Measurements from ENCODE around the gene NUP54. TPM values are rescaled to one million over a fixed set of nuclear protein-coding genes. Genes with fewer than 3 reads are reported as not detected.

NUP54 gene
- total RNA-seq, 2 experiments from 2014 or later = 50.3 to 52.5 TPM

DNA sequence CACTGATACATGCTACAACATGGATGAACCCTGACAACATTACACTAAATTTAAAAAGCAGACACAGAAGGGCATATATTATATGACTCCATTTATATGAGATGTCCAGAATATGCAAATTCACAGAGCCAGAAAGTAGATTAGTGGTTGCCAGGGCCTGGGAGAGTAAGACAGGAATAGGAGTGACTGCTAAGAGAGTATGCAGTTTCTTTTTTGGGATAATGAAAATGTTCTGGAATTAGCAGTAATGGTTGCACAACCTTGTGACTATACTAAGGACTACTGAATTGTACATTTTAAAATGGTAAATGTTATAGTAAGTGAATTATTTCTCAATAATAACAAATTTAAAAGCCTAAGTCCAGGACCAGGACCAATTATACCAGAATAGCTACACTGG lies 29.5 kb upstream of the NUP54 start:
- no peak for DNase-seq
- POLR2A ChIA-PET = interaction anchor here (0.6 kb wide), 1 partner anchor 1029 kb away, joined by 3 read pairs; no protein-coding TSS in a partner anchor
- CTCF ChIA-PET = no interaction called here
- no peaks in the 10 kb centered on the region for H3K9me3 Mint-ChIP-seq
- H3K27me3 Mint-ChIP-seq = no peaks in the 10 kb centered on the region
- H3K4me1 Mint-ChIP-seq = no peaks in the 10 kb centered on the region
- no peak overlapping the region for H3K27ac Mint-ChIP-seq
- no peak overlapping the region for H3K4me3 Mint-ChIP-seq
- H3K36me3 Mint-ChIP-seq (ENCODE audit: low read depth) = peaks cover 8% of the 10 kb centered on the region

DNA sequence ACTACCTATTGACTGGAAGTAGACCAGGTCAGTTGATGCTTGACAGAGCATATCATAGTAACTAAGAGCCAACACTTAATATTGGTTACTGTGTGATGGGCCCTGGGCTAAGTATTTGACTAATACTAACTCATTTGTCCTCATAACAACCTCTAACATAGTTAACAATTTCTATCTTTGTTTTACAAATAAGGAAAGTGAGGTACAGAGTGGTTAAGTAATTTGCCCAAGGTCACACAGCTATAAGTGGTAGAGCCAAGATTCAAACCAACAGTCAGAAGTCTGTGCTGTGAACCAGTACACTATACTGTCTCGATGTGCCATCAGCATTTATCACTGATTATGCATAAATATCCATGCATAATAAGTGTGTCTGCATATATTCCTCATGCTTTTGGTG lies 27.1 kb upstream of the NUP54 start:
- Mint-ChIP-seq H3K4me1 (no peaks in the 10 kb centered on the region), H3K27ac (no peak overlapping the region), H3K36me3 (ENCODE audit: low read depth) (peaks cover 10% of the 10 kb centered on the region), H3K27me3 (no peaks in the 10 kb centered on the region), H3K4me3 (no peak overlapping the region), H3K9me3 (no peaks in the 10 kb centered on the region)
- ChIA-PET POLR2A (no interaction called here), CTCF (no interaction called here)
- DNase-seq = no peak

DNA sequence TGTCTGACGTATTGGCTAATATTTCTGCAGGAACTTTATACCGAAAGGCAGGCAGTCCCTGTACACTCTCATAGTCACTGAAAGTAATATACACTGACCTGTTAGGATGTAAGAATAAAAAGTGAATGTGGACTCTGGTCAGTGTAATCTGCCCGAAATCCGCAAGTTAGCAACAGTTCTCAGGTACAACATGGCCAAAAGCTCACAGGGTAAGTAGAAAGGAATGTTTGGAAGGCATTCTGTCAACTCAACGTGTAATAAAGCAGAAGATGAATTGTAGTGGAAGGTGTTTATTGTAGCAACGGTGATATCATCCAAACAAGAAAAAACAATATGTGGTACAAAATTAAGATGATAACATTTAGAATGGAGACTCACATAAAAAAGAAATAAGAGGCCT lies 26.0 kb upstream of the NUP54 start:
- H3K9me3 Mint-ChIP-seq = no peaks in the 10 kb centered on the region
- H3K27ac Mint-ChIP-seq = no peak overlapping the region
- peaks cover 13% of the 10 kb centered on the region for H3K36me3 Mint-ChIP-seq (ENCODE audit: low read depth)
- ChIA-PET POLR2A (no interaction called here), CTCF (no interaction called here)
- H3K4me1 Mint-ChIP-seq = no peaks in the 10 kb centered on the region
- no peak for DNase-seq
- no peak overlapping the region for H3K4me3 Mint-ChIP-seq
- no peaks in the 10 kb centered on the region for H3K27me3 Mint-ChIP-seq

DNA sequence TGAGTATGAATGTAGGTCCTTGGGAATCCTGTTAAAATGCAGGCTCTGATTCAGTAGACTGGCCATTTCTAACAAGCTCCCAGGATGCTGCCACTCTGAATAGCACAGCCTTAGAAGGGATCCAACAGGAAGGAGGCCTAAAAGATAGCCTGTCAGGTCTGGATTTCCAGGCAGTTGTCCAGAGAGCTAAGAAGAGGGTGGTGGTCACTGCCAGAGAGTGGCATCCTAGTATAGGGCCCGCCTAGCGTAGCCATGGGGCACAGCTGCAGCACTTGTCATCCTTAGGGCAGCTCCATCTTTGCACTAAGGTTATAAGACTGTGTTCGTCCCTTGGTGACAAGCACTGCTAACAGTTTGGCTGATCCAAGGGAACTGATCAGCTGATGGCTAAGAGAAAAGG lies 20.5 kb upstream of the NUP54 start:
- no peak for DNase-seq
- CTCF ChIA-PET = no interaction called here
- no peak overlapping the region for H3K27ac Mint-ChIP-seq

DNA sequence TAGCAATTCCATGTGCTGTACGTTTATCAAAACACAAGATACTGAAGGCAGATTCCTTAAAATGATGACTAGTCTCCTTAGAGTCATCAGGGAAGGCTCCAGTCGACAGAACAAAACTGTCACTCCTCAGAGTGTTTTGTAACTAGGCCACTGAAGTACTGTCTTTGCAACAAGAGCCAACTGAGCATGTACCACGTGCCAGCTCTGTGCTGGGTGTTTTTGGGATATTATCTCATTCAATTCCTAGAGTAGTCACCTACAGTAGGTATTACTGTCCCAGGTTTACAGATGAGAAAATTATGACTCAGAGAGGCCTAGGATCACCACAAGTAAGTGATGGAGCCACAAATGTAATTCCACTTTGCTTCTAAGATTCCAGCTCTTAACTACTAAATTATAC lies 18.3 kb upstream of the NUP54 start:
- Mint-ChIP-seq H3K4me1 (no peaks in the 10 kb centered on the region), H3K27ac (no peak overlapping the region), H3K36me3 (ENCODE audit: low read depth) (peaks cover 18% of the 10 kb centered on the region)

More for the DNA sequence above, 20.5 kb upstream of the NUP54 start:
- POLR2A ChIA-PET = no interaction called here
- no peak overlapping the region for H3K4me3 Mint-ChIP-seq
- peaks cover 18% of the 10 kb centered on the region for H3K36me3 Mint-ChIP-seq (ENCODE audit: low read depth)
- H3K9me3 Mint-ChIP-seq = no peaks in the 10 kb centered on the region
- H3K4me1 Mint-ChIP-seq = no peaks in the 10 kb centered on the region
- H3K27me3 Mint-ChIP-seq = no peaks in the 10 kb centered on the region

DNA sequence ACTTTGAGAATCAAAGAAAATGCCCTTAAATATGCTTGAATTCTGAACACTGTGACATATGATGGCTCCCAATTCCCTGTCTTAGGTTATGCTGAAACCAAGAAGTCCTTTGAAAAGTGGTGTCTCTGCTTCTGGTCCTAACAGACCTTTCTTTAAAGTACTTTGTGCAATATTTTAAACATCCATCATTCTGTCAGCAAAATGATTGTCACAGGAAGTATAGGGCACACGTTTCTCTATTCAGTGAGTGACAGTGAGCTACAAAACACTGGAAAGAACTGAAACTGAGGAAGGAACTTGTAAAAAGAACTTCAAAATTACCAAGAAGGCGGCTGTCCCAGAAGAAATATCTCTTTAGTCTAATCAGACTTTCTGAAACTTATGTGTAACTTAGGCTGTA lies 12.2 kb upstream of the NUP54 start:
- no peak overlapping the region for H3K27ac Mint-ChIP-seq
- no peak for DNase-seq
- no peaks in the 10 kb centered on the region for H3K27me3 Mint-ChIP-seq
- H3K4me1 Mint-ChIP-seq = no peaks in the 10 kb centered on the region
- no peak overlapping the region for H3K4me3 Mint-ChIP-seq
- H3K9me3 Mint-ChIP-seq = no peaks in the 10 kb centered on the region
- POLR2A ChIA-PET = no interaction called here
- H3K36me3 Mint-ChIP-seq (ENCODE audit: low read depth) = peaks cover 12% of the 10 kb centered on the region
- CTCF ChIA-PET = interaction anchor here (1.9 kb wide), 1 partner anchor 19 kb away, joined by 7 read pairs; no protein-coding TSS in a partner anchor

More for the DNA sequence above, 18.3 kb upstream of the NUP54 start:
- POLR2A ChIA-PET = no interaction called here
- no peaks in the 10 kb centered on the region for H3K27me3 Mint-ChIP-seq
- CTCF ChIA-PET = no interaction called here
- H3K4me3 Mint-ChIP-seq = no peak overlapping the region
- H3K9me3 Mint-ChIP-seq = no peaks in the 10 kb centered on the region
- no peak for DNase-seq

DNA sequence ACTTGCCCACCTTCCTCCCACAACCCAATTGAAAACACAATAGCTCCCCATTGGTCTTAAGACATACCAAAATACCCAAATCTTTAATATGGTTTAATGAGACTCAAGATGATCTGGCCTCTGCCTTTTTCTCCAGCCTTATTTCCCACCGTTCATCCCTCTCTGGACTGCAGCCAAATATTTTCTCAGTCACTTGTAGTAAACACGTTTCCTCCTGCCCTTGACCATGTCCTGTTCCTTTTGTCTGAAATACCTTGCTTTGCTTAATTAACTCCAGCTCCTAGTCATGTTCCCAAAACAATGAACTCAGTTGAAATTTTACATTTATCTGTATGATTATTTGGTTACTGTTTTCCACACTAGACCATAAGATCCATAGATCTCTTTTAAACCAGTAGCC lies 8.4 kb upstream of the NUP54 start:
- DNase-seq = no peak
- H3K27me3 Mint-ChIP-seq = no peaks in the 10 kb centered on the region
- no peak overlapping the region for H3K4me3 Mint-ChIP-seq
- no peaks in the 10 kb centered on the region for H3K4me1 Mint-ChIP-seq
- peaks cover 14% of the 10 kb centered on the region for H3K36me3 Mint-ChIP-seq (ENCODE audit: low read depth)
- CTCF ChIA-PET = no interaction called here
- POLR2A ChIA-PET = no interaction called here
- peaks cover 3% of the 10 kb centered on the region for H3K9me3 Mint-ChIP-seq
- H3K27ac Mint-ChIP-seq = no peak overlapping the region

DNA sequence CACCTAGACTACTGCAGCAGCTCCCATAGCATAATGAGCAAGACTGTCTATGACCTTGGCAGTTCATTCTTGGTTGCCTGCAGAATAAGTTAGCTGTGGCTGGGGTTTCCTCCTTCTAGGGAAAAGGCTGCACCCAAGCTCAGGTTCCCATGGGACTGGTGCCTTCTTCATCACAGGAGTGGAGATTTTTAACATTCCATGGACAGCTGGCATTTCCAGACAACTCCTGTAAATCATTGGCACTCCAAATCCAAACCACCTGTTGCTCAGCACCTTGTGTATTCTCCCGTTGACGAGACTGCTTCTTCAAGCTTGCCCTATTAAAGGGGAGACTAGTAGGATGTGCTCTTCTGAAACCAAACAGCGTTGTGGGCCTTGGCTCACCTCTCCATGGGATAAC lies 7.8 kb upstream of the NUP54 start:
- Mint-ChIP-seq H3K27me3 (no peaks in the 10 kb centered on the region), H3K36me3 (ENCODE audit: low read depth) (peaks cover 10% of the 10 kb centered on the region), H3K27ac (no peak overlapping the region), H3K4me3 (no peak overlapping the region), H3K4me1 (no peaks in the 10 kb centered on the region), H3K9me3 (peaks cover 3% of the 10 kb centered on the region)
- DNase-seq = no peak
- ChIA-PET CTCF (no interaction called here), POLR2A (no interaction called here)

DNA sequence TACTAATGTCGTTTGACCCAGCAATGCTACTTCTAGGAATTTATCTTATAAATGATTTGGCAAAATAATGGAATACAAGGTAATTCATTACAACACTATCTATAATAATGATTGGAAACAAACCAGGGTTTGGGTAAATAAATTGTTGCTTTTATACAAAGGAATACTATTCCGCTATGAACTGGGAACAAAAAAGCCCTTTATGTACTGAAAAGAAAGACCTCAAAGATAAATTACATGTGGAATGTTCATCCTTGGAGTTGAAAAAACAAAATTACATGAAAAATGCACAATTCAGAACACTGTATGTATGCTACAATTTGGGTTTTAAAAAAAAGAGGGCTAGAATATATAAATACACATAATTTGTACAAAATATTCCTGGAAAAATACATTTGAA lies 5.2 kb upstream of the NUP54 start:
- Mint-ChIP-seq H3K36me3 (ENCODE audit: low read depth) (peaks cover 5% of the 10 kb centered on the region), H3K27ac (no peak overlapping the region), H3K9me3 (peaks cover 3% of the 10 kb centered on the region), H3K4me1 (peaks cover 11% of the 10 kb centered on the region), H3K27me3 (no peaks in the 10 kb centered on the region), H3K4me3 (no peak overlapping the region)
- POLR2A ChIA-PET = no interaction called here
- CTCF ChIA-PET = no interaction called here
- DNase-seq = no peak

DNA sequence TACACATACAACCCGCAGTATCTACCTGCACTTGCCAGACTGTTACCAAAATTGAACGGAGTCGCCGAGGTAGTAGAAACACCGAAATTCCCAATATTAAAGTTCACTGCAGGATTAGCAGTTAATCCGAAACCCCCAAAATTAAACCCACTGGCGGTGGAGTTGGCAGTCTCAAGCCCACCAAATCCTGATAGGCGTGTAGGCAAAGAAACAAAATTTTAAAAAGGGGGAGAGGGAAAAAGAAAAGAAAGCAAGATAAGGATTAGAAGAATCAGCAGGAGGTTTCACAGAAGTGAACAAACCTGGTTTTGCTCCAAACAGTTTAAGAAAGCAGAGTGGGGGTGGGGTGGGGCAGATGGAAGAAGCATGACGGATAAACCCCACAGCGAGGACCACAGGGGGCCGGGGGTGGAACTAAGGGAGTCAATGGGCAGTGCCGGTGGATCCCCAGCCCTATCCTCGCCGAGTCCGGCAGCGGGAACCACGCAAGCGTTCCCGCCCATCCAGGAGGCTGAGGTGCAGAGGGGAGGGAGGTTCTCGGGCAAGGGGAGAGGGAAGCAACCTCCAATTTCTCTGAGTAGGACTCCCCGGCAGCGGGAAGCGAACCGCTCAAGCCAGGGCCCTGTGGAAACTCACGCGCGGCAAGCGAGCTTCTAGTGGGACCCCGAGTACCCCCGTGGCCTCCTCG lies 599 bp downstream of the NUP54 start:
- no peaks in the 10 kb centered on the region for H3K27me3 Mint-ChIP-seq
- CTCF ChIA-PET = interaction anchor here (1.3 to 1.5 kb wide), 2 partner anchors 22 to 157 kb away, joined by 4 read pairs; partner anchors contain the start of gene SDAD1
- peak; percentile 50 for DNase-seq

DNA sequence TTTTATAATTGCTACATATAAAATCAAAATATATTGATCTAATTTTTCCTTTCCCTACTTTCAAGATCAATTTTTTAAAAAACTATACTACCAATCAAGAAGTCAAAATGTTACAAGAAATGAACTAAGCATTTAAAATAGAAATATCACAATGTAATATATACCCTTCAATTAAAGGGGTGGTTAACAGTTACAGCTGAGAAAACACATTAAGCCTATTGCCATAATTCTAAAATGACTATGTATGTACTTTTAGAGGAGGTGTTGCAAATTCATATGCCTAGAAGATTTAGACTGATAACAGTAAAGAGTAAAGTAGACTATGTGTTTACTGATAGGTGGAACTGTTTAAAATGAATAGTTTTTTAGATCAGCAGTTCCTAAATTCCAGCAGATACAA lies 3.7 kb downstream of the NUP54 start:
- Mint-ChIP-seq H3K27me3 (no peaks in the 10 kb centered on the region), H3K36me3 (ENCODE audit: low read depth) (peaks cover 40% of the 10 kb centered on the region), H3K9me3 (no peaks in the 10 kb centered on the region), H3K4me1 (peaks cover 28% of the 10 kb centered on the region), H3K4me3 (no peak overlapping the region), H3K27ac (no peak overlapping the region)
- CTCF ChIA-PET = no interaction called here
- DNase-seq = no peak
- POLR2A ChIA-PET = no interaction called here

More for the DNA sequence above, 599 bp downstream of the NUP54 start:
- POLR2A ChIA-PET = no interaction called here
- H3K9me3 Mint-ChIP-seq = no peaks in the 10 kb centered on the region
- H3K36me3 Mint-ChIP-seq (ENCODE audit: low read depth) = peaks cover 13% of the 10 kb centered on the region
- peak overlapping the region; percentile 97 for H3K27ac Mint-ChIP-seq
- H3K4me3 Mint-ChIP-seq = peak overlapping the region; percentile 86
- H3K4me1 Mint-ChIP-seq = peaks cover 31% of the 10 kb centered on the region

DNA sequence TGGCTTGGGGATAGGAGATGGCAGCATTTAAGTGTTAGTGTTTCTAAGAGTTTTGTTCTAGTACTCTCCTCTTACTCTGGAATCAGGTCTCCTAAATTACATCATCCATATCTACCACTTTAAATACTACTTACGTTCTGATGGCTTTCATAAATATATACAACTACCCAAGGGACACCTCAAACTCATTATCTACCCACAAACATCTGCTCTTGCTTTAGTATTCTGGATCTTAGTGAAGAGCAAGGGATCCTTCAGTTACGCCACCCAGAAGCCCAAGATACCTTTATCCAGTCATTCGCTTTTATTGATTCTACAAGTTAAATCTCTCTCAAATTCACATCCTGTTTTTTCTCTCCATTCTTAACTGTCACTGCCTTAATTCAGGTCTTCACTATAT lies 7.0 kb downstream of the NUP54 start:
- no peaks in the 10 kb centered on the region for H3K27me3 Mint-ChIP-seq
- no peak overlapping the region for H3K27ac Mint-ChIP-seq
- no peak overlapping the region for H3K4me3 Mint-ChIP-seq
- H3K4me1 Mint-ChIP-seq = peaks cover 16% of the 10 kb centered on the region
- ChIA-PET POLR2A (no interaction called here), CTCF (no interaction called here)
- H3K9me3 Mint-ChIP-seq = no peaks in the 10 kb centered on the region
- H3K36me3 Mint-ChIP-seq (ENCODE audit: low read depth) = peaks cover 53% of the 10 kb centered on the region
- no peak for DNase-seq

DNA sequence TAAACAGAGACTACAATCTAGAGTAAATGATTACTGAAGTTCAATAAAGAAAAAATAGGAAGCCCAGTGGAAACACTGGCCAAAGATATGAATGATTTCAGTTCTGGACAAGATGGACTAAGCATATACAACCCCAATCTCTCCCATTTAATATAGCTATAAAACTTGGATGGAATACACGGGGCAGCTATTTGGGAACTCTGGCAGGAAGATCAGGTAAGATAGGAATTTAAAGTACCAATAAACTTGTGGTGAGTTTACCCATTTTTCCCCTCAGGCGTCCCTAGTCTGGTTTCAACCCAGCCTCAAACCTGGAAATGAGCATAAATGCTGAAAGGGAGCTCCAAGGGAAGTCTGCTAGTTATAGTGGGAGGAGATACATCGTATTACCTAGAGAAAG lies 20.4 kb downstream of the NUP54 start:
- Mint-ChIP-seq H3K4me3 (no peak overlapping the region), H3K27me3 (no peaks in the 10 kb centered on the region), H3K36me3 (ENCODE audit: low read depth) (peaks cover 43% of the 10 kb centered on the region), H3K9me3 (no peaks in the 10 kb centered on the region), H3K4me1 (no peaks in the 10 kb centered on the region), H3K27ac (no peak overlapping the region)
- ChIA-PET POLR2A (interaction anchor here (0.6 kb wide), 1 partner anchor 929 kb away, joined by 3 read pairs; no protein-coding TSS in a partner anchor), CTCF (no interaction called here)
- no peak for DNase-seq

DNA sequence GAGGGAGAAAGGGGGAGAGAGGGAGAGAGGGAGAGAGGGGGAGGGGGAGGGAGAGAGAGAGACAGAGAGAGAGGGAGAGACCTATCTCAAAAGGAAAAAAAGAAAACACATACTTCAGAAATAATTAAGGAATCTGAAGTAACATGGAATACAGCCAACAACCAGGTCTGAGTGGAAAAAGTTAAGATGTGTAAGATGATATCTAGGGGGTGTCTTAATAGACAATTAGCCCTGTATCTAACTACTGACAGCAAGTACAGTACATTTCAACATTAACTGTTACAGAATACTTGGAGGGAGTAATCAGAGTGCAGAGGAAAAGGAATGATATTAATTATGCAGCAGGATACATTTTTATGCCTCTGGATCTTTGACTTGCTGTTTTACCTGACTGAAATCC lies 22.4 kb downstream of the NUP54 start:
- Mint-ChIP-seq H3K27me3 (no peaks in the 10 kb centered on the region), H3K36me3 (ENCODE audit: low read depth) (peaks cover 51% of the 10 kb centered on the region), H3K9me3 (no peaks in the 10 kb centered on the region), H3K27ac (no peak overlapping the region), H3K4me1 (no peaks in the 10 kb centered on the region), H3K4me3 (no peak overlapping the region)
- ChIA-PET CTCF (no interaction called here), POLR2A (no interaction called here)
- no peak for DNase-seq

Measured in activated CD4-positive, alpha-beta T cell treated with anti-CD3 and anti-CD28 coated beads, Interleukin-2, amount 10 ng/mL, durations not matched to agents 7 days and 5 days (primary cell).